ENCODE data around the gene CAPN5. TPM values are rescaled to one million over a fixed set of nuclear protein-coding genes. Genes with fewer than 3 reads are reported as not detected.

CAPN5 gene
- total and polyA plus RNA-seq, 2 experiments from 2014 or later = 18.3 to 22.4 TPM

GRCh38 chr11:77106321-77106720 lies 39.5 kb downstream of the CAPN5 start:
- no peaks in the 10 kb centered on the region for H4K20me1 ChIP-seq (ENCODE audit: insufficient read depth)
- 86 to 91% methylated on average over 7 of the region's 7 CpGs for WGBS, 2 experiments (ENCODE audit: low coverage in 1 of 2, low lambda C conversion rate in 2 of 2, missing lambda C conversion rate in 2 of 2)
- DNase-seq = peak; percentile 42
- TF ChIP-seq EZH2phosphoT487 (IDR thresholded peaks at IDR 0.05; ENCODE audit: insufficient read depth, low read depth) = no peak
- TF ChIP-seq EZH2 (IDR thresholded peaks at IDR 0.05; ENCODE audit: insufficient read depth, poor library complexity, severe bottlenecking) = no peak
- no peak overlapping the region for H2AFZ ChIP-seq
- no peak overlapping the region for H3K9ac ChIP-seq
- no peaks in the 10 kb centered on the region for H3K79me2 ChIP-seq (ENCODE audit: insufficient read depth)
- H3K9me3 ChIP-seq (ENCODE audit: low read depth) = no peaks in the 10 kb centered on the region
- in situ Hi-C loops (cut with MboI) = no loop called here
- H3K9me2 ChIP-seq (ENCODE audit: insufficient read depth) = no peaks in the 10 kb centered on the region
- H3K27ac ChIP-seq = no peak overlapping the region
- peaks cover 17% of the 10 kb centered on the region for H3F3A ChIP-seq (ENCODE audit: insufficient read depth)
- no peaks in the 10 kb centered on the region for H3K27me3 ChIP-seq (replicated peaks; ENCODE audit: insufficient read depth)
- H3K4me2 ChIP-seq (ENCODE audit: unreplicated experiment) = no peak overlapping the region
- H3K36me3 ChIP-seq (ENCODE audit: low read depth) = no peaks in the 10 kb centered on the region
- H3K4me1 ChIP-seq (ENCODE audit: insufficient read depth) = peaks cover 37% of the 10 kb centered on the region
- no peak overlapping the region for H3K4me3 ChIP-seq

- H3K79me2 ChIP-seq (ENCODE audit: insufficient read depth) = no peaks in the 10 kb centered on the region
- no peak overlapping the region for H2AFZ ChIP-seq
- H3F3A ChIP-seq (ENCODE audit: insufficient read depth) = peaks cover 17% of the 10 kb centered on the region
- no peak overlapping the region for H3K9ac ChIP-seq
- no peaks in the 10 kb centered on the region for H3K9me2 ChIP-seq (ENCODE audit: insufficient read depth)
- H3K4me3 ChIP-seq = no peak overlapping the region
- no peak overlapping the region for H3K27ac ChIP-seq
- H3K4me2 ChIP-seq (ENCODE audit: unreplicated experiment) = no peak overlapping the region
- peaks cover 41% of the 10 kb centered on the region for H3K4me1 ChIP-seq (ENCODE audit: insufficient read depth)
- no peaks in the 10 kb centered on the region for H3K27me3 ChIP-seq (replicated peaks; ENCODE audit: insufficient read depth)
- no peaks in the 10 kb centered on the region for H4K20me1 ChIP-seq (ENCODE audit: insufficient read depth)
- TF ChIP-seq EZH2 (IDR thresholded peaks at IDR 0.05; ENCODE audit: insufficient read depth, poor library complexity, severe bottlenecking) (no peak), EZH2phosphoT487 (IDR thresholded peaks at IDR 0.05; ENCODE audit: insufficient read depth, low read depth) (no peak)
- H3K9me3 ChIP-seq (ENCODE audit: low read depth) = no peaks in the 10 kb centered on the region
- no peaks in the 10 kb centered on the region for H3K36me3 ChIP-seq (ENCODE audit: low read depth)
- in situ Hi-C loops (cut with MboI) = no loop called here
- DNase-seq = no peak
- WGBS, 2 experiments (ENCODE audit: low coverage in 1 of 2, low lambda C conversion rate in 2 of 2, missing lambda C conversion rate in 2 of 2) = 95 to 99% methylated on average over 12 to 13 of the region's 13 CpGs
Observed at GRCh38 chr11:77106759-77107158, 40.0 kb downstream of the CAPN5 start.

- Histone ChIP-seq H3K4me1 (ENCODE audit: insufficient read depth) (peaks cover 41% of the 10 kb centered on the region), H3K79me2 (ENCODE audit: insufficient read depth) (no peaks in the 10 kb centered on the region), H3K36me3 (ENCODE audit: low read depth) (no peaks in the 10 kb centered on the region), H3K4me2 (ENCODE audit: unreplicated experiment) (peak overlapping the region; percentile 18), H3F3A (ENCODE audit: insufficient read depth) (peaks cover 17% of the 10 kb centered on the region), H4K20me1 (ENCODE audit: insufficient read depth) (no peaks in the 10 kb centered on the region), H3K27ac (peak overlapping the region; percentile 27; the same call in 1 of the 2 replicates), H3K9ac (peak overlapping the region; percentile 42; the same call in 1 of the 2 replicates), H2AFZ (no peak overlapping the region), H3K4me3 (no peak overlapping the region), H3K9me3 (ENCODE audit: low read depth) (no peaks in the 10 kb centered on the region), H3K27me3 (replicated peaks; ENCODE audit: insufficient read depth) (no peaks in the 10 kb centered on the region), H3K9me2 (ENCODE audit: insufficient read depth) (no peaks in the 10 kb centered on the region)
- in situ Hi-C loops (cut with MboI) = no loop called here
- DNase-seq = peak; percentile 94
- no peak for TF ChIP-seq EZH2phosphoT487 (IDR thresholded peaks at IDR 0.05; ENCODE audit: insufficient read depth, low read depth)
- TF ChIP-seq EZH2 (IDR thresholded peaks at IDR 0.05; ENCODE audit: insufficient read depth, poor library complexity, severe bottlenecking) = no peak
- 11 to 12% methylated on average over 3 of the region's 3 CpGs for WGBS, 2 experiments (ENCODE audit: low coverage in 1 of 2, low lambda C conversion rate in 2 of 2, missing lambda C conversion rate in 2 of 2)
Observed at GRCh38 chr11:77107950-77108349, 41.2 kb downstream of the CAPN5 start.

- Histone ChIP-seq H3K9me3 (ENCODE audit: low read depth) (no peaks in the 10 kb centered on the region), H2AFZ (no peak overlapping the region), H3K36me3 (ENCODE audit: low read depth) (no peaks in the 10 kb centered on the region), H3K79me2 (ENCODE audit: insufficient read depth) (no peaks in the 10 kb centered on the region), H3K4me2 (ENCODE audit: unreplicated experiment) (peak overlapping the region; percentile 65), H3F3A (ENCODE audit: insufficient read depth) (peaks cover 17% of the 10 kb centered on the region), H3K27me3 (replicated peaks; ENCODE audit: insufficient read depth) (no peaks in the 10 kb centered on the region), H3K9me2 (ENCODE audit: insufficient read depth) (no peaks in the 10 kb centered on the region), H3K9ac (no peak overlapping the region), H3K4me3 (no peak overlapping the region), H4K20me1 (ENCODE audit: insufficient read depth) (no peaks in the 10 kb centered on the region), H3K4me1 (ENCODE audit: insufficient read depth) (peaks cover 41% of the 10 kb centered on the region), H3K27ac (no peak overlapping the region)
- in situ Hi-C loops (cut with MboI) = no loop called here
- WGBS, 2 experiments (ENCODE audit: low coverage in 1 of 2, low lambda C conversion rate in 2 of 2, missing lambda C conversion rate in 2 of 2) = 94% methylated on average over 9 of the region's 9 CpGs
- TF ChIP-seq EZH2 (IDR thresholded peaks at IDR 0.05; ENCODE audit: insufficient read depth, poor library complexity, severe bottlenecking) = no peak
- TF ChIP-seq EZH2phosphoT487 (IDR thresholded peaks at IDR 0.05; ENCODE audit: insufficient read depth, low read depth) = no peak
- no peak for DNase-seq
Observed at GRCh38 chr11:77108436-77108835, 41.7 kb downstream of the CAPN5 start.
